ENCODE measurements around the gene ELF4. TPM values are rescaled to one million over a fixed set of nuclear protein-coding genes. Genes with fewer than 3 reads are reported as not detected.

ELF4 gene
- total and polyA plus RNA-seq, 3 donors from 2014 or later: 4.2 to 10.2 (median 5.0) TPM

- DNase-seq: no peak
- Histone ChIP-seq H3K4me3 (no peak overlapping the region), H3K36me3 (ENCODE audit: low read depth, missing control alignments) (no peaks in the 10 kb centered on the region), H3K4me1 (no peaks in the 10 kb centered on the region), H3K27me3 (no peaks in the 10 kb centered on the region), H3K9me3 (no peaks in the 10 kb centered on the region), H3K27ac (no peak overlapping the region)
- intact Hi-C loops (cut with DNase I; ENCODE audit: low total_unique reads): no loop called here
- TF ChIP-seq CTCF (IDR thresholded peaks at IDR 0.05) (no peak), POLR2A (IDR thresholded peaks at IDR 0.05) (no peak)
- WGBS, 2 donors: 74 to 91% methylated on average over 3 to 5 of the region's 5 CpGs
Measured at GRCh38 chrX:130147631-130148030, 37.3 kb upstream of the ELF4 start.

- Histone ChIP-seq H3K27me3 (no peaks in the 10 kb centered on the region), H3K4me3 (no peak overlapping the region), H3K9me3 (no peaks in the 10 kb centered on the region), H3K4me1 (no peaks in the 10 kb centered on the region), H3K36me3 (ENCODE audit: low read depth, missing control alignments) (no peaks in the 10 kb centered on the region), H3K27ac (no peak overlapping the region)
- TF ChIP-seq CTCF (IDR thresholded peaks at IDR 0.05) (no peak), POLR2A (IDR thresholded peaks at IDR 0.05) (no peak)
- no peak for DNase-seq
- intact Hi-C loops (cut with DNase I; ENCODE audit: low total_unique reads): no loop called here
- WGBS, 2 donors: 96 to 100% methylated on average over 3 to 4 of the region's 4 CpGs
Measured at GRCh38 chrX:130145123-130145522, 34.8 kb upstream of the ELF4 start.

GRCh38 chrX:130144509-130144908 is 34.2 kb upstream of the ELF4 start:
- H3K27ac ChIP-seq: no peak overlapping the region
- no peak overlapping the region for H3K4me3 ChIP-seq
- no peak for TF ChIP-seq CTCF (IDR thresholded peaks at IDR 0.05)
- TF ChIP-seq POLR2A (IDR thresholded peaks at IDR 0.05): no peak
- H3K36me3 ChIP-seq (ENCODE audit: low read depth, missing control alignments): no peaks in the 10 kb centered on the region
- intact Hi-C loops (cut with DNase I; ENCODE audit: low total_unique reads): no loop called here
- WGBS, 2 donors: 92 to 100% methylated on average over 2 to 3 of the region's 3 CpGs
- H3K9me3 ChIP-seq: no peaks in the 10 kb centered on the region
- no peaks in the 10 kb centered on the region for H3K27me3 ChIP-seq
- H3K4me1 ChIP-seq: no peaks in the 10 kb centered on the region
- DNase-seq: no peak

GRCh38 chrX:130139474-130140201 is 29.3 kb upstream of the ELF4 start:
- Histone ChIP-seq H3K9me3 (no peaks in the 10 kb centered on the region), H3K4me3 (no peak overlapping the region), H3K27ac (no peak overlapping the region), H3K36me3 (ENCODE audit: low read depth, missing control alignments) (no peaks in the 10 kb centered on the region), H3K27me3 (no peaks in the 10 kb centered on the region), H3K4me1 (no peaks in the 10 kb centered on the region)
- 28 to 48% methylated on average over 2 to 3 of the region's 3 CpGs for WGBS, 2 donors
- no peak for DNase-seq
- intact Hi-C loops (cut with DNase I; ENCODE audit: low total_unique reads): no loop called here
- TF ChIP-seq CTCF (IDR thresholded peaks at IDR 0.05): no peak
- no peak for TF ChIP-seq POLR2A (IDR thresholded peaks at IDR 0.05)

GRCh38 chrX:130136961-130137360 is 26.7 kb upstream of the ELF4 start:
- Histone ChIP-seq H3K4me1 (no peaks in the 10 kb centered on the region), H3K36me3 (ENCODE audit: low read depth, missing control alignments) (no peaks in the 10 kb centered on the region), H3K4me3 (no peak overlapping the region), H3K27me3 (no peaks in the 10 kb centered on the region), H3K27ac (no peak overlapping the region), H3K9me3 (no peaks in the 10 kb centered on the region)
- no peak for DNase-seq
- WGBS, 2 donors: 87 to 94% methylated on average over 8 of the region's 8 CpGs
- intact Hi-C loops (cut with DNase I; ENCODE audit: low total_unique reads): no loop called here
- TF ChIP-seq CTCF (IDR thresholded peaks at IDR 0.05) (no peak), POLR2A (IDR thresholded peaks at IDR 0.05) (no peak)

Data from testis (tissue), 3 donors.